ENCODE data around the gene CLCN3. TPM values are rescaled to one million over a fixed set of nuclear protein-coding genes. Genes with fewer than 3 reads are reported as not detected.
A peak's percentile ranks its signal among the peaks of the same experiment; 100 is the strongest.

Gene CLCN3
- total and polyA plus RNA-seq, 12 donors: 13.1 to 94.9 (median 62.9) TPM

DNA sequence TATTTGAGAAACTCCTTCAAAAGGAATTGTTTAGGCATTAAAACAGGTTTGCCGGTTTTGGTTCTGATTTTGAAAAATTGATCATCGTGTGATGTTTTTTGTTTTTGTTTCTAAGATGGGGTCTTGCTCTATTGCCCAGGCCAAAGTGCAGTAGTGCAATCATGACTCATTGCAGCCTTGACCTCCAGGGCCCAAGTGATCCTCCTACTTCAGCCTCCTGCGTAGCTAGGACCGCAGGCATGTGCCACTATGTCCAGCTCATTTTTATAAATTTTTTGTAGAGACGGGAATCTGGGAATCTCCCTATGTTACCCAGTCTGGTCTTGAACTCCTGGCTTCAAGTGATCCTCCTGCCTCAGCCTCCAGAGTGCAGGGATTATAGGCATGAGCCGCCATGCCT lies 35.0 kb downstream of the CLCN3 start:
- Histone ChIP-seq H3K27ac (no peak overlapping the region), H3K27me3 (no peaks in the 10 kb centered on the region), H3K4me3 (no peak overlapping the region), H3K36me3 (no peaks in the 10 kb centered on the region), H3K9me3 (no peaks in the 10 kb centered on the region), H3K4me1 (peaks cover 4 to 48% (median 22%) of the 10 kb centered on the region in 9 donors)
- DNase-seq: no peak
- WGBS, 2 donors: 97% methylated on average over 6 of the region's 6 CpGs
- intact Hi-C loops (cut with DNase I): loop anchor here in 1 of 10 donors (5.0 kb wide), 1 partner anchor 33 kb away; the partner anchor contains the start of gene CLCN3
- TF ChIP-seq, protein P1, sequence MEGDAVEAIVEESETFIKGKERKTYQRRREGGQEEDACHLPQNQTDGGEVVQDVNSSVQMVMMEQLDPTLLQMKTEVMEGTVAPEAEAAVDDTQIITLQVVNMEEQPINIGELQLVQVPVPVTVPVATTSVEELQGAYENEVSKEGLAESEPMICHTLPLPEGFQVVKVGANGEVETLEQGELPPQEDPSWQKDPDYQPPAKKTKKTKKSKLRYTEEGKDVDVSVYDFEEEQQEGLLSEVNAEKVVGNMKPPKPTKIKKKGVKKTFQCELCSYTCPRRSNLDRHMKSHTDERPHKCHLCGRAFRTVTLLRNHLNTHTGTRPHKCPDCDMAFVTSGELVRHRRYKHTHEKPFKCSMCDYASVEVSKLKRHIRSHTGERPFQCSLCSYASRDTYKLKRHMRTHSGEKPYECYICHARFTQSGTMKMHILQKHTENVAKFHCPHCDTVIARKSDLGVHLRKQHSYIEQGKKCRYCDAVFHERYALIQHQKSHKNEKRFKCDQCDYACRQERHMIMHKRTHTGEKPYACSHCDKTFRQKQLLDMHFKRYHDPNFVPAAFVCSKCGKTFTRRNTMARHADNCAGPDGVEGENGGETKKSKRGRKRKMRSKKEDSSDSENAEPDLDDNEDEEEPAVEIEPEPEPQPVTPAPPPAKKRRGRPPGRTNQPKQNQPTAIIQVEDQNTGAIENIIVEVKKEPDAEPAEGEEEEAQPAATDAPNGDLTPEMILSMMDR (IDR thresholded peaks at IDR 0.05): no peak
- no peak for ATAC-seq

DNA sequence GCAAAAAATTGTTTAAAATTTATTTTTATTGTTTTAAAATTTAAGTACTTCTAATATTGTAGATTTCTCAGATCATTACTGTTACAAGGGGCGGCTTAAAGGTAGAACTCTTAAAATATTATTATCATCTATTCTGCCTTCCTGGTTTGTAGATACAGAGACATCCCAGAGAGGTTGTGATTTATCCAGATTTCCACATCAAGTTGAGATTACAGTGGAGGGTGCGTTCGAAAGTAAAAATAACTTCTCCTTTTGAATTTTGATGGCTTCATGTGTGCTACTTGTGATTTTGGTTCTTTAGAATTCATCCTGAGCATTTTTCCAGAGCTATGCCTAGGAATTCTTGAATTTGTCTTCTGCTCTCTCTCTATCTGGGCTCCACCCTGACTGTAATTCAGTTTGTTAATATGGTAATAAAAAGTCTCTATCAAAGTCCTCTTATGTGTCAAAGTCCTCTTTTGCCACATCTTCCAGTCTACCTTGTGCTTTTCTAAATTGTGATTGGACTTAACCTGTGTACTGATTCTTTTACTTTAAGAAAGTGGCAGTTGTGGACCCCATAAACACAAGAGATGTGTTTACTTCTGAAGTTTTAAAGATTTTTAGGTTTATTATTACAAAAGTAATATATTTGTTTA lies 37.2 kb downstream of the CLCN3 start:
- H3K4me1 ChIP-seq: peaks cover 0 to 46% (median 14%) of the 10 kb centered on the region in 9 donors
- 62 to 75% methylated on average over 3 of the region's 3 CpGs for WGBS, 2 donors
- DNase-seq (no peak), ATAC-seq (no peak)
- peak overlapping the region in 5 of 10 donors; percentile 4 to 25 (median 10) for H3K27ac ChIP-seq
- H3K36me3 ChIP-seq: no peaks in the 10 kb centered on the region
- intact Hi-C loops (cut with DNase I): loop anchor here in 2 of 10 donors (2.0 to 5.0 kb wide), 2 partner anchors 35 to 37 kb away; partner anchors contain the start of gene CLCN3 (in 2 of the 2)
- H3K27me3 ChIP-seq: no peaks in the 10 kb centered on the region
- TF ChIP-seq, protein P1 (IDR thresholded peaks at IDR 0.05): no peak
- no peaks in the 10 kb centered on the region for H3K9me3 ChIP-seq
- no peak overlapping the region for H3K4me3 ChIP-seq

DNA sequence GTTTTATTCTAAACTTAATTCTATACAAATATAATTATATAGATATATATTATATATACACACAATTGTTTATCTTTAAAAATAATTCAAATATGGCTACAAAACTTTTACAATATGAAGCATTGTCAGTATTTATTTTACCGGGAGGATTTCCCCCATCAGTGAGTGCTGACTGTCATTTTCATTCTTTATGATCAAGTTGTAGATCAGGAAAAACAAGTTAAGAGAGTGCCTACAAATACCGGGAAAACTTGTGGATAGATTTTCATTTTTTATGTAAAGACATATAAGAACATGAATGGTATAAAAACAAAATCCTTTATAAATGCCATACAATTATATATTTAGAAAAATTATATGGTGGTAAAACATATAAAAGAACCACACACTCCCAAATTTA lies 37.8 kb downstream of the CLCN3 start:
- H3K4me3 ChIP-seq: no peak overlapping the region
- H3K36me3 ChIP-seq: no peaks in the 10 kb centered on the region
- peaks cover 0 to 52% (median 16%) of the 10 kb centered on the region in 9 donors for H3K4me1 ChIP-seq
- intact Hi-C loops (cut with DNase I): loop anchor here in 2 of 10 donors (2.0 to 5.0 kb wide), 2 partner anchors 36 to 37 kb away; partner anchors contain the start of gene CLCN3 (in 2 of the 2)
- DNase-seq (no peak), ATAC-seq (no peak)
- 74 to 80% methylated on average over 2 of the region's 2 CpGs for WGBS, 2 donors
- TF ChIP-seq, protein P1 (IDR thresholded peaks at IDR 0.05): no peak
- H3K27me3 ChIP-seq: no peaks in the 10 kb centered on the region
- peak overlapping the region in 4 of 10 donors; percentile 81 to 88 (median 84) for H3K27ac ChIP-seq
- H3K9me3 ChIP-seq: no peaks in the 10 kb centered on the region

DNA sequence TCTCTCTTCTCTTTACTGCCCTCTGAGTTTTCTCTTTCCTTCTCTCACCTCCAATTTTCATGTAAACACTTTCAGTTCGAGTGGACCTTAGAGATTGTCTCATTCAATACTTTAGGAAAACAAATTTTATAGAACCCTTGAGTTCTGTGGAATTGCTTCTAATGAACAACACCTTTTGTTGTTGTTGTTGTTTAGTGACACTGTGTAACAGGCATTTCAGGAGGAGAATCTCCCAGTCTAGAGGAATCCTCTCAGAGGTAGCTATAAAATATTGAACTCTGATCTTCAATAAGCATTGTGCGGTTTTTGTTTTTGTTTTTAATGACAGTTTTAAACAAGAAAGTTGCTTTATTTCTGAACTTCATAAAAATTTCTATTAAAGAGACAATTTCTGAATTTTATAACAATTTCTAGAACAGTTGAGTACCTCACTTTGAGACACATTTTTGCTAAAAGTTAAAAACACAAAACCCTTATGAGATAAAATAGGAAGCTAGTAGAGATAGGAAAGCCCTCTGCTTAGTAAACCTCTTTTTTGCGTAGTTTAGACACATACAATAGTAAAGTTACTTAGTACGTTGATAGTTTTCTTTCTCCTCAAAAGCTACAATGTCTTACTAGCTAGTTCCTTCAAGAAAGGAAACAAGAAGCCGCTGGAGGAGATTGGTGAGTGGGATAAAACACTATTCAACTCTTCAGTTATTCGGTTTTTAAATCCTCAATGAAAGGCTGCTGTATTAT lies 38.8 kb downstream of the CLCN3 start:
- ATAC-seq (no peak), DNase-seq (no peak)
- H3K4me1 ChIP-seq: peaks cover 0 to 62% (median 25%) of the 10 kb centered on the region in 9 donors
- peak overlapping the region in 9 of 10 donors; percentile 28 to 59 (median 50) for H3K4me3 ChIP-seq
- 51 to 62% methylated on average over 6 of the region's 6 CpGs for WGBS, 2 donors
- H3K9me3 ChIP-seq: no peaks in the 10 kb centered on the region
- TF ChIP-seq, protein P1 (IDR thresholded peaks at IDR 0.05): no peak
- no peaks in the 10 kb centered on the region for H3K27me3 ChIP-seq
- intact Hi-C loops (cut with DNase I): loop anchor here in 2 of 10 donors (2.0 to 5.0 kb wide), 2 partner anchors 37 to 38 kb away; partner anchors contain the start of gene CLCN3 (in 2 of the 2)
- peak overlapping the region; percentile 68 to 89 (median 84) for H3K27ac ChIP-seq
- H3K36me3 ChIP-seq: no peaks in the 10 kb centered on the region

Measured in heart right ventricle (tissue), 16 donors.